EH (cell line): ENCODE measurements around the gene HTR6.

ENCODE experiments used
- DNase-seq: peaks from one replicate; pipeline ENCODE4 v3.0.0-alpha.2; 2015; ENCODE audit warnings: low read depth

HTR6 gene

GRCh38 chr1:19720973-19721372 is 56.3 kb downstream of the HTR6 start:
- DNase-seq, result no peak

GRCh38 chr1:19723874-19724273 is 59.2 kb downstream of the HTR6 start:
- no peak for DNase-seq

- DNase-seq, result no peak
These were observed 60.9 kb downstream of the HTR6 start for GRCh38 chr1:19725606-19726005.

- DNase-seq, result no peak
These were observed 63.9 kb downstream of the HTR6 start for GRCh38 chr1:19728413-19729145.

GRCh38 chr1:19730232-19730631 is 65.6 kb downstream of the HTR6 start:
- no peak for DNase-seq
